ENCODE results near the gene PSMD6.

PSMD6 gene

DNA sequence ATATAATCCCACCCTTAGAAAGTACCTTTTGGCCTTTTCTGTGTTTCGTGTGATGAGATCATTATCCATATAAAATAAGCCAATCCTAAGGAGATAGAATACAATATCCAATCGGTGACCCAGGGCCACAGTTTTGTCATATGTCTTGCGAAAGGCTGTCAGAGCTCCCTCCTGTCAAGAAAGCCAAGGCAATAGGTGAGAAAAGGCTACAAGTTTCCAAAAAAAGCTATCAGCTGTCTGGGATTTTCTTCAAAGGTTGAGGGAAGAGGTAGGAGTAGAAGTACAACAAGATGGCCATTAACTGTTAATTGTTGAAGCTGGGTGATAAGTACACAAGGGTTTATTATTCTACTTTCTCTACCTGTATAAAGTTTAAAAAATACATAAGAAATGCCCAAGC, 4.0 kb downstream of the PSMD6 start:
- TF ChIP-seq, protein P1, sequence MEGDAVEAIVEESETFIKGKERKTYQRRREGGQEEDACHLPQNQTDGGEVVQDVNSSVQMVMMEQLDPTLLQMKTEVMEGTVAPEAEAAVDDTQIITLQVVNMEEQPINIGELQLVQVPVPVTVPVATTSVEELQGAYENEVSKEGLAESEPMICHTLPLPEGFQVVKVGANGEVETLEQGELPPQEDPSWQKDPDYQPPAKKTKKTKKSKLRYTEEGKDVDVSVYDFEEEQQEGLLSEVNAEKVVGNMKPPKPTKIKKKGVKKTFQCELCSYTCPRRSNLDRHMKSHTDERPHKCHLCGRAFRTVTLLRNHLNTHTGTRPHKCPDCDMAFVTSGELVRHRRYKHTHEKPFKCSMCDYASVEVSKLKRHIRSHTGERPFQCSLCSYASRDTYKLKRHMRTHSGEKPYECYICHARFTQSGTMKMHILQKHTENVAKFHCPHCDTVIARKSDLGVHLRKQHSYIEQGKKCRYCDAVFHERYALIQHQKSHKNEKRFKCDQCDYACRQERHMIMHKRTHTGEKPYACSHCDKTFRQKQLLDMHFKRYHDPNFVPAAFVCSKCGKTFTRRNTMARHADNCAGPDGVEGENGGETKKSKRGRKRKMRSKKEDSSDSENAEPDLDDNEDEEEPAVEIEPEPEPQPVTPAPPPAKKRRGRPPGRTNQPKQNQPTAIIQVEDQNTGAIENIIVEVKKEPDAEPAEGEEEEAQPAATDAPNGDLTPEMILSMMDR (IDR thresholded peaks at IDR 0.05; ENCODE audit: low read depth, low read length): no peak
- no peak for DNase-seq (ENCODE audit: low read depth in 2 of 2)
- H3K4me3 ChIP-seq (replicated peaks in 1 of 2; ENCODE audit: low read depth in 2 of 2, low read length in 2 of 2): no peak overlapping the region

DNA sequence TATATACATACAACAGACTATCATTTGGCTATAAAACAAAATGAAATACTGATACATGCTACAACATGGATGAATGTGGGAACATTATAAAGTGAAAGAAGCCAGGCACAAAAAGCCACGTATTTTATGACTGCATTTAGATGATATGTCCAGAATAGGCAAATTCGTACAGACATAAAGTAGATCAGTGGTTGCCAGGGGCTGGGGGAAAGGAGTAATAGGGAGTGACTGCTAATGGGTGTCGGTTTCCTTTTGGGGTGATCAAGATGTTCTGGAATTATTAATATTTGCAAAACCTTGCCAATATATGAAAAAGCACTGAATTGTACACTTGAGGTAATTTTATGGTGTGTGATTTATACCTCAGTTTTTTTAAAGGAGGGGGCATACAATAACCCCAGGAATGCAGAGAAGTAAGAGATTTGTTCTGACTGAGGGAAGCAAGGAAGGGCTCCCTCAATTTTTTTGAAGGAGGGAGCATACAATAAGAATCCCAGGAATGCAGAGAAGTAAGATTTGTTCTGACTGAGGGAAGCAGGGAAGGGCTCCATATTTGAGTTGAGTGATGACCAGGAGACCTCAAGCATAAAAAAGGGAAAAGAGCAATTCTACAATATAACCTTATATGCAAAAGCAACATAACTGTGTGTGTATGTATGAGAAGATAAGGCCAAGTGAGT, 6.2 kb downstream of the PSMD6 start:
- DNase-seq (ENCODE audit: low read depth in 2 of 2): no peak
- H3K4me3 ChIP-seq (replicated peaks in 1 of 2; ENCODE audit: low read depth in 2 of 2, low read length in 2 of 2): no peak overlapping the region
- TF ChIP-seq, protein P1 (IDR thresholded peaks at IDR 0.05; ENCODE audit: low read depth, low read length): no peak

DNA sequence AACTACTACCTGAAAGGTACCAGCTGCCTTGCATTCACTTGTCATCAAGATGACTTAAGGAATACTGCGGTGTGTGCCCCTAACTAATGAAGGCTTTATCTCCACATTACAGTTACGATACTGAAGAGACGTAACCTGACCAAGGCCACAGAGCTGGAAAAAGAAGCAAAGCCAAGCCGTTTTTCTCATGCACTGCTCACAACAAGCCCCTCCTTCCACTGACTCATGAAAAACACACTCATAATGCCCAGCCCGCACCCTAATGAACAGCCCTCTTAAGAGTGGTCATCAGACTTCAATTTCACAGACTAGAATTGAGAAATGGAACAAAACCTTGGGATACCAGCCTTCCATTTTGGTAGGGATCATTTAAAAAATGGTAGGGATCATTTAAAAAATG, 11.6 kb downstream of the PSMD6 start:
- TF ChIP-seq, protein P1 (IDR thresholded peaks at IDR 0.05; ENCODE audit: low read depth, low read length): no peak
- no peak overlapping the region for H3K4me3 ChIP-seq (replicated peaks in 1 of 2; ENCODE audit: low read depth in 2 of 2, low read length in 2 of 2)
- DNase-seq (ENCODE audit: low read depth in 2 of 2): peak; percentile 68 to 91

DNA sequence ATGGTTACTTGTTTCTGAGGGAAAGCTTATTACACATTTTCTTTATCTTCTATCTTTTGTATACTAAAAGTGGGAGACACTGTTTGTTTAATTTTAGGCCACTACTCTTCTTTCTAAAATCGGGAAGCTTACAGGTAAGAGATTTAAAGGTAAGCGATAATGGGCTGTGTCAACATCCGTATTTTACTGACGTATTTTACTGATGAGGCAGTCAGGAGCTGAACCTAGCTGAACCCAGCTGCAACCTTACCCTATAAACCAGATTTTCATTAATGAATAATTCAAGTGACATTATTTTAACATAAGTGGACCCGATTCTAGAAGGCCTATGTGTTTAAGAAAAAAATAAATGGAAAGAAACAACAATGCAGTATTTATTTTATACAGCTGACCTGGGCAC, 13.1 kb downstream of the PSMD6 start:
- DNase-seq (ENCODE audit: low read depth in 2 of 2): no peak
- TF ChIP-seq, protein P1 (IDR thresholded peaks at IDR 0.05; ENCODE audit: low read depth, low read length): no peak
- H3K4me3 ChIP-seq (replicated peaks in 1 of 2; ENCODE audit: low read depth in 2 of 2, low read length in 2 of 2): no peak overlapping the region

DNA sequence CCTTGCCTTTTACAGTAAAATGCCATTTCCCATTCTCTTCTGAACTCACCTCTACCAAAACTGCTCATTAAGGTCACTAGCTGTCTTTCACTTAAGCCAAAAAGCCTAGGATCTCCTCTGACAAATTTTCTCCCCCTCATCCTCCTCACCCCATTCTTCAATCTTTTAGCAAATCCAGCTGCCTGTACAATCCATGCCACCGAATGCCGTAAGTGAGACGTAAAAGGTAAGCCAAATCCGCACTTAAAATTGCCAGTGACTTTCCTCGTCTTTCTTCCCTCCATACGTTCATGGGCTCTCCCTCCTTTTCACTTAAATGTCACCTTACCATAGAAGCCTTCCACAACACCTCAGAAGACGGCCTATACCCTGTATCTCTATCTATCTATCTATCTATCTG, 13.8 kb downstream of the PSMD6 start:
- TF ChIP-seq, protein P1 (IDR thresholded peaks at IDR 0.05; ENCODE audit: low read depth, low read length): no peak
- DNase-seq (ENCODE audit: low read depth in 2 of 2): no peak
- no peak overlapping the region for H3K4me3 ChIP-seq (replicated peaks in 1 of 2; ENCODE audit: low read depth in 2 of 2, low read length in 2 of 2)

DNA sequence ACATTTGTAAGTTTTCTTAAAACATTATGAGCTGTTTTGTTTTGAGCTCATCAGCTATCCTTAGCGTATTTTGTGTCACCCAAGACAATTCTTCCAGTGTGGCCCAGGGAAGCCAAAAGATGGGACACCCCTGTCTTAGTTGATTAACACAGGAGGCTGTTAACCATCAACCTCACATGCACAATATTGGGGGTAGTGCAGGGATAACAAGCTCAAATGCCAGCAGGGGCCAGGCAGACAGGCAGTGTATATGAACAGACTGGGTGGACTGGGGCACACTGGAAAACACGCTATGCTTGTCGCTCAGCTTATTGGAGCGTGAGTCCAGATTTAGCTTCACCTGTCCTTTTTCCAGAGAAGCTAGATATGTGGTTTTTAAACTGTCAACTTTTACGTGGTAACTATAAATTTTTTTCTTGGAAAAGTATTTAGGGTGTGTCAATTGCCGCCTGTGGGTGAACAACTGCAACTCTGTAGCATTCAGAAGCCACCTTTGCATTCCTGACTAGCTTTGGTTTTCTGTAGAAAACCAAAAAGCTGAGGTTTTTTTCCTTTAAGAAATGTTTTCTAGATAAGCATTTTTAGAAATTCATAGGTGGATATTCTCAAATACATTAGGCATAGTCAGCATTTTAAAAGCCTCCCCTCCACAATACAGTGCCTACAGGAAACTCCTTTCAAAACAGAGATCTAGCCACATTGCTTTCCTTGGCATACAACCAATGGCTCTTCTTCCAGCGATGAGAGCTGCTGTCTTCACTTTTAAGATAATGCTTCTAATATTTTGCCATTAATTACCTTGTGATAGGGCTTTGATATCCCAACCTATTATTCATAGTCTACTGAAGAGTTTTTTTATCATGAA, 14.6 kb downstream of the PSMD6 start:
- DNase-seq (ENCODE audit: low read depth in 2 of 2): peak; percentile 25 to 45
- TF ChIP-seq, protein P1 (IDR thresholded peaks at IDR 0.05; ENCODE audit: low read depth, low read length): no peak
- H3K4me3 ChIP-seq (replicated peaks in 1 of 2; ENCODE audit: low read depth in 2 of 2, low read length in 2 of 2): no peak overlapping the region
